UCSD-AML1 (cell line): ENCODE data around the gene FKBP7.
"Not testable (repeated sequence)": the region's sequence is repeated elsewhere in the genome, so short reads cannot be mapped to it uniquely, and the experiment has no call there.

ENCODE experiments used
- DNase-seq: peaks from one replicate; lab custom pipeline; 2025; ENCODE audit not compliant: unreplicated experiment; lab: John Stamatoyannopoulos, UW

Gene FKBP7

DNA sequence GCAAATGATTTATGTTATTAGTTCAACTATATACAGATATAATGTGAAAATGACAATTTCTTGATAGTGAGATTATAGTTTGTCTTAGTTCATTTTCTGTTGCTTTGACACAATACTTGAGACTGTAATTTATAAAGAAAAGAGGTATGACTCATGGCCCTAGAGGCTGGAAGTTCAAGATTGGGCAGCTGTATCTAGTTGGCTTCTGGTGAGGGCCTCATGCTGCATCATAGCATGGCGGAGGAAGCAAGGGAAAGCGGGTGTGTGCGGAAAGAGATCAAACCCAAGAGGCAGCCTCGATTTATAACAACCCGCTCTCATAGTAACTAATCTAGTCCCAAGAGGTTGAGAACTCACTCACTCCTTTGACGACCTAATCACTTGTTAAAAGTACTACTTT is 13.2 kb upstream of the FKBP7 start:
- no peak for DNase-seq

DNA sequence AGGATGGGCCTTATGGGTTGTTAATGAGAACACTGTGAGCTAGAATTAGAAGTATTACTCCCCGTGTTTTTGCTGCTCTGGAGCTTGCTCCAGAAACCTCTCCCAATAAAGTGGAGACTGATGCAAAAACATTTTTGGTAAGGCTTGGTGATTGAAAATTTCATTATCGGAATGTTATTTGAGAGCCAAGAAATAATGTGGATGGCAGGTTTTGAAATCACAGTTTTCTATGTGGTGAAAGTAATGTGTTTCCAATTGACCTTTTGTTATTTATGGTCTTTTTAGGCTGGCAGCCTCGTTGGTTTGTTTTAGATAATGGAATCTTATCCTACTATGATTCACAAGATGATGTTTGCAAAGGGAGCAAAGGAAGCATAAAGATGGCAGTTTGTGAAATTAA is 7.0 kb upstream of the FKBP7 start:
- DNase-seq = no peak

DNA sequence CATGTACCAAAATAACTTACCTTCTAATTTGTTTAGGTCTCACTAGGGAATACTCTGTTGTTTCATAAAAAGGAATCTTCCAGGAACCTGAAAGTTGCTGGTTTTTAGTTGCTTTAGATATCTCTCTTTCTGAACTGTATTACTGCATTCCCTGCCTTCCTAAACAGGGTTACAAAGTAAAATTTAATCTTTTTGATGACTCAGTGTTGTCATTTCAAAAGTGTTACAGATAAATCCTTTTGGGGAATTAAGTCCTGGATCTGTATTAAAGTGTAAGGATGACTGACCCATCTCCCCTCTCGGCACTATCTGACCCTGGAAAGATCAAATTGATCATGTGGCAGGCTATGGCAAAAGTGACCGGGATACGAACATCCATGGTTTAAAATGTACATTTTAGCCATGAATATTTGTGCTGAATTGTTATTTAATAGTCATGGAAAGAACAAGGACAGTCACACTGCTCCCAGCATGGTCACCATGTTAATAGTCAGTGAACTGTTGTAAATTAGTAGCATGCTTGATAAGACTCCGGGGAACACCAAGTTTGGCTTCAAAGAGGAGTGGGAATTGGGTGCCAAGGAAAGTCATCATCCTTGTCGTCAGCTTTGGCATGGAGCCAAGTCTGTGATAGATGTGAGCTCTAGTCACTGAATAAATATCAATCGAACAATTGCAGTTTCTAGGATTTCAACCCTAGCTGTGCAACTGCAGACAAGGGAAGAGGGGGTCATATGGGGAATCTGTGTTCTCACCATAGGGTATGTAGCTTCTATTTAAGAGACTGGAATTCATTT is 6.0 kb upstream of the FKBP7 start:
- DNase-seq = no peak

DNA sequence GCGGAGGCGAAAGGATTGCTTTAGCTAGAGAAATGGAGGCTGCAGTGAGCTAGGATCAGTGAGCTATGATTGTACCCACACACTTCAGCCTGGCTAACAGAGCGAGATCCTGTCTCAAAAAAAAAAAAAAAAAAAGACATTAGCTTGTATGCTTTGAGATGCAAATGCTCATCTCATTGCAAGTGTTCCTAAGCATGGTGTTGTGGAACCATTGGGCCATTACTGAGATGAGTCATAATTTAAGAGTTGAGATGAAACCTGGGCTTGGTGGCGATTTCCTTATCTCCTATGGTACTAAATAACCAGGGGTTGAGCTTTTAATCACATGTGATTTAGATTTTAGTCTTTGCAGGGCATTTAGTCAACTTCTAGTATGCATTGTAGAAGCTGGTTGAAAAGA is 4.0 kb upstream of the FKBP7 start:
- DNase-seq = no peak

DNA sequence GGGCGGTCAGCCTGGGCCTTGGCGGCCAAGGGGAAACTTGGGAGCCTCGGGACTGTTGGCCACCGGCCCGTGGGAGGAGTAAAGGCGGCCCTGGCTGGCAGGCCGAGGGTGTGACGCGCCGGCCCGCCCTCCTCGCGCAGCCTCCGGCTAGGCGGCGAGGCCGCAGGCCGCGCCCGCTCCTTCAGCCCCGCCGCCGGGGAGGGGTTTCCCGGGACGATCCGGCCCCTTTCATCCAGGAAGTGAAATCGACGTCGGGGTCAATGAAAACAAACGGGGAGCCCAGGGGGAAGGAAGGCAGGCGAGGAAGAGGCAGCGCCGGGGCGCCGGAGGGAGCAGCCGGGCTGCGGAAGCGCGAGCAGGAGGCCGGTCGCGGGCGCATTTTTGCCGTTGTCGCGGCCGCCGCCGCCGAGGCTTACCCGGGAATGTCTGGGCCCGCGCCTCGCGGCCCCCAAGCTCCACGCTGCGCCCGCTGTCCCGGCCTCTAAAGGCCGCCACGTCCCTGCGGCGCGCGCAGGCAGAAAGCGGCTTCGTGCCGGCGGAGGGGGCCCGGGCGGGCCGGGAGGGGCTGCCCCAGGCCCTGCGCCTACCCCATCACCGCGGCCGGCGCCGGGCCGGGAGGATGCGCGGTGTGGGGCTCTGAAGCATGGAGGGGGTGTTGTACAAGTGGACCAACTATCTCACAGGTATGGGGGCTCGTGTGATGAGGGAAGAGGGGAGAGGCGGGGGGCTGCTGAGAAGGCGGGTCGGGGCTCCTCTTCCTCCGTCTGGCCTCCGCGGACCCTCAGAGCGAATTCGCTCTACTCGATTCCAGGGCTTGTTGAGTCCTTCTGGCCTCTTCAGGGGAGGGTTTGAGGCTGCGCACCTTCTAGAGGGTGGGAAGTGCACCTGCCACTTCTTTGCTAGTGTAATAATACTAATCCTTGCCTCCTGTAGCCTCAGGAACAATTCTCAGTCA is 2.1 kb upstream of the FKBP7 start, which contains the start of gene PLEKHA3:
TSS of gene PLEKHA3 (plus strand) at position 231 of the 955 bp plus-strand sequence. CDS start at position 644, 413 bp downstream.
- DNase-seq = peak; percentile 94

DNA sequence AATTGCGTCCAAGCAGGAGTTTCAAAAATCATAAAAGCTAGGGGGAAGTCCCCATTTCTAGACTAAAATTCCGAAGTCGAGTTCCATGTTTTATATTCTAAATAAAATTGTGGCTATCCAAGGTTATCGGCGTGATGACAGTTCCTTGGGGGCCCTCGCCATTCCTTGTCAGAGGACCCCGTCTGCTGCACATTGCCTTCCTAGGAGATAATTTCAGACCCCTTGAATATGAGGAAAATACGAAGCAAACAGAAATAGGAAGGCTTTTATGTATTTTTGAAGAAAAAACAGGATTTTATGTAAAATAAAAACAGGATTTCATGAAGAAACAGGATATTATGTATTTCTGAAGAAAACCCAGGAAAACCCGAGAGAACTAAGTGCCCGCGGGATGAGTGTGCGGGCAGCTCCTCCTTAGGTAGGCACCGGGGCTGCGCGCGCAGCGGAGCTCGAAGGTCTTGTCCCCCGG is 1.4 kb upstream of the FKBP7 start:
- DNase-seq = no peak

DNA sequence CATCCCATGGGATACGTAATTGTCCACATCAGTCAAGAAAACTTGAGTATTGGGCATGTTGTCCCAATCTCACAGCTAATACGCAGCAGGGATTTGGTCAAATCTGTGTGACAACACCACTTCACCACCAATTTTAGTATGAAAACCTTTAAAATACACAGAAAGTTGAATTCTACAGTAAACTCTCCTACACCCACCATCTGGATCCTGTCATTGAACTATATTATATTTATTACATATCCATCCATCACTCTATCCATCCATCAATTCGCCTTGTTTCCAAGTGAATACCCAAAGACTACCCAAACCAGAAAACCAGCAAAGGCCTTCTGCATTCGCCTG is 846 bp upstream of the FKBP7 start:
- no peak for DNase-seq

DNA sequence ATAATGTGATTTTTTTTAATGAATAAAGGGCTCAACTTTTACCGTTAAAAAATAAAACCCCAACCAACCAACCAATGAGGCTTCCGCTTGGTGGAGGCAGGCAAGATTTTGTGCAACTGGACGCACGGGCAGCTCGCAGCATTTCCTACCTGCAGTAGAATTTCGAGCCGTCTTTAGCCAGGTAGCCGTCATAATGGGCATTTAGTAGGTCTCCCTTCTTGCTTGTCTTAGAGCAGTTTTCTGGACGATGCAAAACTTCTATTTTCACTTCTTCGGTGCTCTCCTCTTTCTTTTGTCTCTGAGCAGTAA is 316 bp downstream of the FKBP7 start:
- no peak for DNase-seq

DNA sequence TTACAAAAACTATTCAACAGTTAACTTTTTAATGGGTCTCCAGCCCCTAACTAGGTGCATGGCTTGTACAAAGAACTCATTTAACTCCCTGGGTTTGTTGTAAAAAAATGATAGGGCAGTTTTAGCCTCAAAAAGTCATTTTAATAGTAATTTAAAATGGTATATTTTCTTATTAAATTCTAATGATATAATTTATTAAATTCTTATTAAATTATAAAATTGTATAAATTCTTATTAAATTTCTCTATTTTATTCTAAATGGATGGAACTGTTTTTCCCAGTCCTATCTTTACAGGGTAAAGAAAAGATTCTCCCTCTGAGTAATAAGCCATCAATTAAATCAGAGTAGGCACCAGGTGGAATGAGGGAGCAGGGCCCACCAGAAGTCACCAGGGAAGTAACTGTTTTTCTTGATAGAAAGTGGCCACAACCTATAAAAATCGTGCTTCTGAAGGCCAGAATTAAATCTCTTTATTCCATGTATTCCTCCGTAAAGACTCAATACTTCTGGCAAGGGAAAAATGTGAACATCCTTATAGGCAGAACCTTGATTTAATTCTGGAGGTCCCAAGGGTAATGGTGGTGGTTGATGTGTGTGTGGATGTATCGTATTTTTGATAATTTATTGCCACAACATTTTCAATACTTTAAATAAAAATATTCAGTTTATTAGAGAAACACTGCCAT is 814 bp downstream of the FKBP7 start:
- no peak for DNase-seq

DNA sequence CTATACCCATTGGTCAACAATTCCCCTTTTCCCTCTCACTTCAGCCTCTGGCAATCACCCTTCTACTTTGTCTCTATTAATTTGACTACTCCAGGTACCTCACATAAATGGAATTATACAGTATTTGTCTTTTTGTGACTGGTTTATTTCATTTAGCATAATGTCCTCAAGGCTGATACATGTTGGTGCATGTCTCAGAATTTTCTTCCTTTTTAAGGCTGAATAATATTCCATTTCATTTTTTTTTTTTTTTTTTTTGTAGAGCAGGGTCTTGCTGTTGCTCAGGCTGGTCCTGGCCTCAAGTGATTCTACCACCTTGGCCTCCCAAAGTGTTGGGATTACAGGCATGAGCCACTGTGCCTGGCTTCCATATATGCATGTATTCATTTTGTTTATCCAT is 1.9 kb downstream of the FKBP7 start:
- DNase-seq = no peak

DNA sequence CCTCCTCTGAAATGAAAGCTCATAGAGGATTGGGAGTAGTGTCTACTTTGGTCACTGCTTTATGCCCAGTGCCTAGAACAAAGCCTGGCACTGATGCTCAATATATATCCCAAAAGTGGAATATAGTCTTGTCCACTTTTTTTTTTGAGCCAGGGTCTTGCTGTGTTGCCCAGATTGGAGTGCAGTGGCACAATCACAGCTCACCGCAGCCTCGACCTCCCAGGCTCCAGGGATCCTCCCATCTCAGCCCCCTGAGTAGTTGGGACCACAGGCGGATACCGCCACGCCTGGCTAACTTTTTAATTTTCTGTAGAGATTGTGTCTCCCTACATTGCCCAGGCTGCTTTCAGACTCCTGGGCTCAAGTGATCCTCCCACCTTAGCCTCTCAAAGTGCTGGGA is 3.8 kb downstream of the FKBP7 start:
- no peak for DNase-seq

DNA sequence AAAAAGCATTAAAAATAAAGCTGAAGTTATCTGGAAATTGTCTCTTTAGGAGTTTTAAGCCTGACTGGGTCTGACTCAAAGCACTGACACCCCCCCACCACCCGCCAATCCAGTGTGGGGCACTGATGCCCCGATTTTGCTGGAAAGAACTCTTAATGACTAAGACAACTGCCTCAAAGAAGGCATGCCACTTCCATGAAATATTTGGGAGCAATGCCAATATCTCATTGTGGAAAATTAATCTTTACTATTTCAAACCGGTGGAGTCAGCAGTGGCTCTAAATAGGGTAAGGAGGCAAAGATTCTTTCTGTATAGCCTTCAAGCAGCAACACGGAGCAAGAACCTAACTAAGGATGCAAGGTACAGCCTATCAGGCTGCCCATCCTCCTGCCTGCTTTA is 4.5 kb downstream of the FKBP7 start:
- no peak for DNase-seq

DNA sequence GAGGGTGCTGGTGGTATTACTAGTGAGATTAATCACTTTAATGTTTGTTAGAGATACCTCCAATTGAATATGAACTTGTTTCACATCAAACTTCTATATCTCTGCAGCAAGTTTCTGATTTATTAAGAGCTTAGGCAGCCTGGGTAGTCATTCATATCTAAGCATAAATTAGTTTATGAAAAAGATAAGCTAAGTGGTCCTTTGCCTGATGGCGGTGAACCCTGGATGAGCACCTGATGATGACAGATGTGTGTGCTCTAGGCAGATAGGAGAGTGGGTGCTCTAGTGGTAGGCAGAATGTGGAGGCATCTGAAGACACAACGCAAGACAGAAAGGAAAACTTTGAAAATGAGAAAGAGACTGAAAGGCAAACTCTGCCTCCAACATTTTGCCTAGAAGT is 5.0 kb downstream of the FKBP7 start:
- DNase-seq = no peak

DNA sequence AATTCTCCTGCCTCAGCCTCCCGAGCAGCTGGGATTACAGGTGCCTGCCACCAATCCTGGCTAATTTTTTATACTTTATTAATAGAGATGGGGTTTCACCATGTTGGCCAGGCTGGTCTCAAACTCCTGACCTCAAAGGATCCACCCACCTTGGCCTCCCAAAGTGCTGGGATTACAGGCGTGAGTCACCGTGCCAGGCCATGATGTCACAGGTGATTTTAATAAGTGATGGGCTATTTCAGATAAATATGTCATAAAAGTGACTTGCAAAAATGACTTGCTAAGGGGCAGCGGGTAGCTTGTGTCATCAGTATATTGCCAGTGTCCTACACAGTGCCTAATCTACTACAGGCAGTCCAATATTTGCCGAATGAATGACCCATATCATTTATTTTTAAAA is 7.1 kb downstream of the FKBP7 start:
- DNase-seq = not testable (repeated sequence)

DNA sequence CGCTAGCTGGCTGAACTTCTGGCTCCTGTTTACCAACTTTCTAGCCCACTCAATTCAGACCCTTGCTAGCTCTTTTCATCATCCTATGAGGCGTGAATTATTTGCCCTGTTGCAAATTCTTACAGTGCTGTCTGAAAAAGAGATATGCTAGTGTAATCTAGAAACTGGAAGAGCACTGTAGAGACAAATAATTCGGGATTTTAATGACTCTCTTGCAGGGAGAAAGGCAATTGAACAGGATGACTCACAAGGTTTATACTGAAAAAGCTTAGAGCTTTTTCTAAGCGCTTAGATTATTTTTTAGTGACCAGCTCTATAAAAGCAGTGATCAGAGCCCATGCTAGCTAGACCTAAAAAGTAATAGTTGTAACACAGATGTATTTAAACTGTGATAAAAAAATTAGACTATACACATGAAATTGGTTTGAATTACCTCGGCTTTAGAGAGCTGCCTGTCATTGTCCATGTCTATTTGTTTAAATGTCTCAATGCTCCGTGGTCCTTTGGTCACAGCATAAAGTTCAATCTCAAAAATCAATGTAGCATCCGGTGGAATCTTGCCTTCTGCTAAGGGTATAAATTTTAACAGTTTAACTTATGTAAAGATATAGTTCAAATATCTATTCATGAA is 9.1 kb downstream of the FKBP7 start:
- DNase-seq = no peak

DNA sequence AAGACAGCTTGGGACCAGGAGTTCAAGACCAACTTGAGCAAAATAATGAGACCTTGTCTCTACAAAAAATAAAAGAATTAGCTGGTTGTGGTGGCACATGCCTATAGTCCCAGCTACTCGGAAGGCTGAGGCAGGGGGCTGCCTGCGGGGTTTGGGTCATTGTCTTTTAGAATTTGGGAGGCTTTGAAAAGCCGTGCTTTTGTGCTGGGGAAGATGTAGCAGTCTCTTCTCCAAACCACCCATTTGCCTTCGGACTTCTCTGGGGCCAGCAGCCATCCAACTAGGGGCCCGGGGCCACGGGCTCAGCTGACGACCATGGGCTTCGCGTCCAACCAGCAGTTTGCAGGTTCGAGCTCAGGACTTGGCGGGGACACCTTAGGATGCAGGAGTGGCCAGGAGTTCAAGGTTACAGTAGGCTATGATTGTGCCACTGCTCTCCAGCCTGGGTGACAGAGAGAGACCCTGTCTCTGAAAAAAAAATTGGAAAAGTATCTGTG is 21.0 kb downstream of the FKBP7 start:
- DNase-seq = no peak

DNA sequence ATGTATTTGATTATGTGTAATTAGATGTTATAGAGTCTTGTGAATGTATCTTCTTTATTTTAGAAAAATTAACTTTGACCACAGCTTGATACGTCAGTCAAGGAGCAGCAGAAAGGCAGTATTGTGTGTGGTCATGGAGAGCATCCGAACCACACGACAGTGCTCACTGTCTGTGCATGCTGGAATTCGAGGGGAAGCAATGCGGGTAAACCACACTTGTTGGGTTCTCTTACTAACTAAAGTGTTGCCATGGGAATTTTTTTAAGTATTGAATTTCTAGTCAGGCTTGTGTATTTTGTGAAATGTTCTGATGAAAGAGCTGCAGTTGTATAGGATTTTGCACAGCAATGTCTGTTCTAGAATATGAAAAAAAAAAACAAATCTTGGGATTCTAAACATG is 22.5 kb downstream of the FKBP7 start:
- no peak for DNase-seq

DNA sequence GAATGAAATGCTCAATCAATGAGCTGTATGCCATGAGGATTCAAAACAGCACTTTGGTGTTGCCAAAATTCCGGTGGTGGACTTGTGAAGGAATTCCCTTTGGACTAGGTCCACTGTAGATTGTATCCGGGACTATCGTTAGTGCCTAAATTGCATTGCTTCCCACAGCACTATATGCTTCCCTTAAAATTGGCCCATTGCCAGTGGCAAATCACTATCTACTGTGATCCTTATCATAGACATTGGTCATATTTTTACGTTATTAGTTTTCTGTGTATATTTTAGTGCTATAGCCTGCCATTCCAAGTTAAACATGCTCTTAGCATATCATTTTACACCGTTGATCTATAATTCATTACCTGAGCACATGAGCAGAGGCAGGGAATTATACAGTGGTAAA is 25.5 kb downstream of the FKBP7 start:
- no peak for DNase-seq

DNA sequence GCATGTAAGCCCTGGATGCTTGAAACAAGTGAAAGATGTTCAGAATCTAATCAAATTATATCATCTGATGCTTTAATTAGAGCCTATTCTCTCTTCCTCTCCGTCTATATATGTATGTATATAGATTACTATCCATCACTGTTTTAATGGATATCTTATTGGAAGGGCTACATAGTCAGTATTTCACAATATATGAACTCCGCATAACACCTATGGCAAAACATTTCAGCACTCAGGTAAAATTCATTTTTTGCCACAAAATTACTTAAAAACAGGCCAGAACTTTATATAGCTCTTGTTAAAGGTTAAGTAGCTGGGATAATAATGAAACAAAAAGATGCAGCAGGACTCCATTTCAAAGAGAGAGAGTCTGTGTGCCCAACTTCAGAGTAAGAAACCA is 26.1 kb downstream of the FKBP7 start:
- DNase-seq = no peak

DNA sequence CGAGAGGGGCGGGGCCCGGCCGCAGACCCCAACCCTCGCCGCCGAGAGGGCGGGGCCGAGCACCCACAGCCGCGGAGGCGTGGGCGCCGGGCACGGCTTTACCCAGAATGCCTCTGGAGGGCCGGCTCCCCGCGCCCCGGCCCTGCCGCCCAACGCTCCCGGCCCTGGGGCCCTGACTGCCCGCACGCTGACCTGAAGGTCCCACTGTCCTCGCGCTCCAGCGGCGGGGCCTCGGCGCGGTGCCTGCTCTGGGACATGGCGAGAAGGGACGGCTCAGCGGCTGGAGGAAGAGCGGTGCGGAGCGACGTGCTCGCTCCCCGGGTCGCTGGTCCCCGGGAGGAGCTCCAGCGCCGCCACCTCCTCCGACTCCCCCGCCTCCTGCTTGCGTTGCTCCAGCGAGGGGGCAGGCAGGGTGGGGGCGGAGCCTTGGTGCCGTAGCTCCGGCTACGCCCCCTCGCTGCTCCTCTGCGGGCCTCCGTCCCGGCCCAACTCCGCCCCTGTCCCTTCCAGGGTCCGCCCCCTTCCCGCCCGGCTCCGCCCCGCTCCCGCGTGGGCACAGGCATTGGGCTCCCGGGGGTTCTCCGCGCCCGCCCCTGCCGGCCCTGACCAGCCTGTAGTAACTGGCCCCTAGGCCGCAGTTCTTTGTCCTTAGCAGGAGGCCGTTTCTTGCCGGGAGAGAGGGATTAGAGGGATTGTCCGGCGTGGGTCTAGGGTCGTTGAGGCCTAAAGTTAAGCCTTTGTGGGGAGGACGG is 27.4 kb downstream of the FKBP7 start, which contains the start of the genes PJVK and PRKRA:
TSS of gene PJVK (plus strand) at position 605 of the 752 bp plus-strand sequence. CDS start 2,032 bp downstream, outside the sequence.
TSS of gene PRKRA (minus strand) at position 402 of the 752 bp plus-strand sequence. CDS start at position 257, 145 bp downstream.
- peak; percentile 98 for DNase-seq
